Measurements from ENCODE around the gene EHMT2. TPM values are rescaled to one million over a fixed set of nuclear protein-coding genes. Genes with fewer than 3 reads are reported as not detected.

The EHMT2 gene
- total and polyA plus RNA-seq, 2 of the 8 experiments (the other 6 are each of a cell fraction or from before 2014, with no cell fraction given) = 125 to 177 TPM

DNA sequence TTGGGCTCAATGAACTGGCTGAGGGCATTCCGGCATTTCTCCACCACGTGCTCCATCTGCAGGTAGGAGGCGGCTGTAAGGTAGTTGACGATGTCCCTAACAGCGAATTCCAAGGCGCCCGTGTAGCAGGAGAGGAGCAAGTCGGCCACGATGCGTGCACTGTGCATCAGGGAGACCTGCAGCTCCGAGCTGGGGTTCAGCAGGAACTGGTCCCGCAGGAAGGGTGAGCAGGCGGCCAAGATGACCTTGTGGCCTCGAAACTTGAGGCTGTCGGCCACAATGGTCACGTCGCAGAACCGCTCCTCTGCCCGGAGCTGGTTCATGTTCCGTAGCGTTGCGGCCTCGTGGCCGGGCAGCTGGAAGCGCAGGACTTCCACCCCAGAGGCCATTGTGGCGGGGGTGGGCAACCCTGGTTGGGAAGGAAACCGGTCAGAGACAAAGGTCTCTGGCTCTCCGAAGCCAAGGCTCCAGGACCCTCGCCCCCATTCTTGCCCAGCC is 3.5 kb upstream of the EHMT2 start:
- H2AK5ac ChIP-seq (ENCODE audit: low read depth, low read length) = no peak overlapping the region
- H2AFZ ChIP-seq (ENCODE audit: low read length) = no peak overlapping the region
- no peak overlapping the region for H3K4ac ChIP-seq (replicated peaks; ENCODE audit: insufficient read length, low read depth, low read length)
- H2BK120ac ChIP-seq (replicated peaks; ENCODE audit: low read depth, low read length) = no peak overlapping the region
- POLR2A ChIA-PET (ENCODE audit: partially characterized antibody) = interaction anchor here (0.8 to 1.0 kb wide), 3 partner anchors 17 to 280 kb away, joined by 3 read pairs; partner anchors contain the start of genes NELFE, PRRC2A and SKIC2
- no peaks in the 10 kb centered on the region for H3K27me3 ChIP-seq (replicated peaks in 1 of 4; ENCODE audit: control insufficient read depth in 3 of 4, extremely low read depth in 1 of 4, insufficient read depth in 3 of 4, low read length in 3 of 4)
- FAIRE-seq = no peak
- WGBS, 2 experiments (ENCODE audit: extremely low coverage in 1 of 2, insufficient coverage in 1 of 2, insufficient read length in 1 of 2, insufficient replicate concordance in 2 of 2, low coverage in 1 of 2, low lambda C conversion rate in 2 of 2, missing lambda C conversion rate in 1 of 2) = 67% methylated on average over 26 of the region's 29 CpGs; no CpG with 5 or more reads in 1 of the 2 experiments
- H3K4me2 ChIP-seq (ENCODE audit: insufficient read depth in 1 of 2, low read depth in 2 of 2, low read length in 2 of 2) = peak overlapping the region; percentile 68 to 86
- H3K23ac ChIP-seq (ENCODE audit: insufficient read length) = no peak overlapping the region
- H3K79me2 ChIP-seq (ENCODE audit: control insufficient read depth in 1 of 2, insufficient read depth in 2 of 2, low read length in 2 of 2) = peaks cover 0 to 17% of the 10 kb centered on the region in 2 experiments; a peak in 2 of 4 replicates
- peak overlapping the region; percentile 42; the same call in 1 of the 2 replicates for H4K8ac ChIP-seq (ENCODE audit: extremely low read depth, insufficient read depth, low read length)
- H2BK20ac ChIP-seq (ENCODE audit: low read length) = no peak overlapping the region
- no peak overlapping the region; the same call in 1 of the 2 replicates for H2BK15ac ChIP-seq (ENCODE audit: low read length)
- H2BK12ac ChIP-seq (ENCODE audit: low read depth, low read length) = no peak overlapping the region
- peaks cover 2 to 8% (median 6%) of the 10 kb centered on the region in 4 experiments; a peak in 5 of 8 replicates for H3K36me3 ChIP-seq (ENCODE audit: control insufficient read depth in 2 of 4, insufficient read depth in 4 of 4, low read length in 3 of 4)
- peaks cover 2% of the 10 kb centered on the region for H3K79me1 ChIP-seq (ENCODE audit: low read depth, low read length)
- H2BK5ac ChIP-seq (ENCODE audit: low read depth, low read length) = peak overlapping the region; percentile 90; the same call in 1 of the 2 replicates
- peak in 1 of 2 experiments; percentile 70 for DNase-seq (ENCODE audit: low read depth in 1 of 2, low spot score in 2 of 2)
- H3K9ac ChIP-seq (replicated peaks in 1 of 4; ENCODE audit: extremely low read depth in 1 of 4, low read depth in 3 of 4, low read length in 3 of 4) = peak overlapping the region in 1 of 4 experiments; percentile 27; a peak in 1 of 7 replicates
- peak overlapping the region; percentile 87 for H3K18ac ChIP-seq (ENCODE audit: extremely low read depth, low read length)
- CTCF ChIA-PET (ENCODE audit: partially characterized antibody) = interaction anchor here (0.9 to 1.1 kb wide), 3 partner anchors 14 to 23 kb away, joined by 3 to 4 read pairs (median 3); no protein-coding TSS in a partner anchor
- peaks cover 0 to 16% (median 8%) of the 10 kb centered on the region in 4 experiments; a peak in 6 of 7 replicates for H3K4me1 ChIP-seq (replicated peaks in 1 of 4; ENCODE audit: control insufficient read depth in 3 of 4, insufficient read depth in 4 of 4, low read length in 3 of 4)
- no peak overlapping the region for H3K27ac ChIP-seq (ENCODE audit: low read depth, low read length)
- H4K91ac ChIP-seq (replicated peaks; ENCODE audit: insufficient read length, low read length) = no peak overlapping the region
- H3K23me2 ChIP-seq (ENCODE audit: low read depth, low read length) = peaks cover 13% of the 10 kb centered on the region
- H3K4me3 ChIP-seq (ENCODE audit: extremely low read depth in 1 of 4, insufficient read depth in 2 of 4, low read depth in 3 of 4, low read length in 4 of 4) = peak overlapping the region; percentile 29 to 66 (median 51)
- peaks cover 0 to 4% of the 10 kb centered on the region in 2 experiments for H4K20me1 ChIP-seq (replicated peaks in 1 of 2; ENCODE audit: control insufficient read depth in 1 of 2, insufficient read depth in 2 of 2, low read length in 2 of 2)
- peak overlapping the region; percentile 20 for H4K5ac ChIP-seq (ENCODE audit: insufficient read length, low read depth, low read length)
- no peaks in the 10 kb centered on the region for H3K9me3 ChIP-seq (ENCODE audit: insufficient read depth in 2 of 2, low read depth in 1 of 2, low read length in 1 of 2)
- H3K14ac ChIP-seq (ENCODE audit: insufficient read length) = no peak overlapping the region
- no peak overlapping the region for H3K56ac ChIP-seq (replicated peaks; ENCODE audit: insufficient read length, low read depth, low read length)
- TF ChIP-seq, protein P1, sequence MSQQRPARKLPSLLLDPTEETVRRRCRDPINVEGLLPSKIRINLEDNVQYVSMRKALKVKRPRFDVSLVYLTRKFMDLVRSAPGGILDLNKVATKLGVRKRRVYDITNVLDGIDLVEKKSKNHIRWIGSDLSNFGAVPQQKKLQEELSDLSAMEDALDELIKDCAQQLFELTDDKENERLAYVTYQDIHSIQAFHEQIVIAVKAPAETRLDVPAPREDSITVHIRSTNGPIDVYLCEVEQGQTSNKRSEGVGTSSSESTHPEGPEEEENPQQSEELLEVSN (IDR thresholded peaks at IDR 0.05) = peak; percentile 84
- TF ChIP-seq TCF12 (IDR thresholded peaks at IDR 0.05; ENCODE audit: low read depth, low read length) (no peak), TAF1 (IDR thresholded peaks at IDR 0.05; ENCODE audit: low read depth, low read length) (no peak), ASH2L (IDR thresholded peaks at IDR 0.05; ENCODE audit: low read length) (peak; percentile 35), TEAD4 (IDR thresholded peaks at IDR 0.05; ENCODE audit: low read depth, low read length) (0 out of 2 replicates have a peak, but pooled peaks have one; percentile 22)
- TF ChIP-seq, protein P2, sequence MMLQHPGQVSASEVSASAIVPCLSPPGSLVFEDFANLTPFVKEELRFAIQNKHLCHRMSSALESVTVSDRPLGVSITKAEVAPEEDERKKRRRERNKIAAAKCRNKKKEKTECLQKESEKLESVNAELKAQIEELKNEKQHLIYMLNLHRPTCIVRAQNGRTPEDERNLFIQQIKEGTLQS (IDR thresholded peaks at IDR 0.05; ENCODE audit: insufficient read depth, low read depth, low read length) = no peak
- TF ChIP-seq, protein P3, sequence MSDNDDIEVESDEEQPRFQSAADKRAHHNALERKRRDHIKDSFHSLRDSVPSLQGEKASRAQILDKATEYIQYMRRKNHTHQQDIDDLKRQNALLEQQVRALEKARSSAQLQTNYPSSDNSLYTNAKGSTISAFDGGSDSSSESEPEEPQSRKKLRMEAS (IDR thresholded peaks at IDR 0.05) = peak; percentile 78
- TF ChIP-seq, protein P4, sequence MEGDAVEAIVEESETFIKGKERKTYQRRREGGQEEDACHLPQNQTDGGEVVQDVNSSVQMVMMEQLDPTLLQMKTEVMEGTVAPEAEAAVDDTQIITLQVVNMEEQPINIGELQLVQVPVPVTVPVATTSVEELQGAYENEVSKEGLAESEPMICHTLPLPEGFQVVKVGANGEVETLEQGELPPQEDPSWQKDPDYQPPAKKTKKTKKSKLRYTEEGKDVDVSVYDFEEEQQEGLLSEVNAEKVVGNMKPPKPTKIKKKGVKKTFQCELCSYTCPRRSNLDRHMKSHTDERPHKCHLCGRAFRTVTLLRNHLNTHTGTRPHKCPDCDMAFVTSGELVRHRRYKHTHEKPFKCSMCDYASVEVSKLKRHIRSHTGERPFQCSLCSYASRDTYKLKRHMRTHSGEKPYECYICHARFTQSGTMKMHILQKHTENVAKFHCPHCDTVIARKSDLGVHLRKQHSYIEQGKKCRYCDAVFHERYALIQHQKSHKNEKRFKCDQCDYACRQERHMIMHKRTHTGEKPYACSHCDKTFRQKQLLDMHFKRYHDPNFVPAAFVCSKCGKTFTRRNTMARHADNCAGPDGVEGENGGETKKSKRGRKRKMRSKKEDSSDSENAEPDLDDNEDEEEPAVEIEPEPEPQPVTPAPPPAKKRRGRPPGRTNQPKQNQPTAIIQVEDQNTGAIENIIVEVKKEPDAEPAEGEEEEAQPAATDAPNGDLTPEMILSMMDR (IDR thresholded peaks at IDR 0.05; ENCODE audit: control extremely low read depth in 1 of 3, insufficient read depth in 1 of 3, low read depth in 1 of 3, low read length in 3 of 3) = peak in 1 of 3 experiments; percentile 7; a peak in 1 of 4 replicates

Measured in H1 (cell line).